ENCODE results near the gene SSBP3.
"Not testable (repeated sequence)": the region's sequence is repeated elsewhere in the genome, so short reads cannot be mapped to it uniquely, and the experiment has no call there.

The SSBP3 gene

GRCh38 chr1:54392401-54392800 lies 13.8 kb downstream of the SSBP3 start:
- DNase-seq (ENCODE audit: low spot score), result no peak

GRCh38 chr1:54391450-54392209 lies 14.6 kb downstream of the SSBP3 start:
- no peak for DNase-seq (ENCODE audit: low spot score)

- DNase-seq (ENCODE audit: low spot score), result peak; percentile 83
Measured at GRCh38 chr1:54390655-54391054, 15.5 kb downstream of the SSBP3 start.

- DNase-seq (ENCODE audit: low spot score), result not testable (repeated sequence)
Measured at GRCh38 chr1:54389608-54390007, 16.6 kb downstream of the SSBP3 start.

- no peak for DNase-seq (ENCODE audit: low spot score)
Measured at GRCh38 chr1:54387419-54387818, 18.8 kb downstream of the SSBP3 start.

GRCh38 chr1:54385727-54386022 lies 20.5 kb downstream of the SSBP3 start:
- no peak for DNase-seq (ENCODE audit: low spot score)

DNA sequence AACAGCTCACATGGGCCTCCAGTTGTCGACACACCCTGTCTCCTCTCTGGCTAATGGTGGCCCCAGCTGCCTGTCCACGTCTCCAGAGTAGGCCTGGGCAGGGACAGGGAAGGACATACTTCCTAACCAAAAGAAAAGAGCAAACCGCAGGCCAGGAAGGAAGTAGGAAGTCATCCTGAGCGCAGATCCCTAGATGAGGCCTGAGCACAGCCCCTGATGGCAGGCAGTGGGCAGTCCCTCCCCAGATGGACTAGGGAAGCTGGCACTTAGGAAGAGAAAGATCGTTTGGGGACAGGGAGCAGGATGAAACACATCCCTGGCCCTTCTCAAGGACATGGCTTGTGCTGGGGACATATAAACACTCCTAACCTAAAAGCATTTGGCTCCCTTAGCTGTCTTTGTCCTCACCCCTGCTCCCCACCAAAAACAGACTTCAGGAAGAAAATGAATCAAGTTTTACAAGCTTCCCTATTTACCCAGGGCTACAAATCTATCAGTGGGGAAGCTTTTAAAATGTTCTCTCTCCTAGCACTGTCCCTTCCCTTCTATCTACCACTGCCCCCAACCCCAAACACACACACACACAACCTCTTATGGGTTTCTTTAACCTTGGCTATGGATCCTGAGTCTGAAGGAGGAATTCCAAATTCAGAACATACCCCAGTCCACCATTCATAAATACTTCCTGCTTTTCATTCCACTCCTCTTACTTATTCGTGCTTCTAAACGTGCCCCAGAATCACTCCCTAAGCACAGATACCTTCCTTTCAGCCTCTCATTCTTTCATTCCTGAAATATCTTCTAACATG lies 21.1 kb downstream of the SSBP3 start:
- DNase-seq (ENCODE audit: low spot score), result no peak

DNA sequence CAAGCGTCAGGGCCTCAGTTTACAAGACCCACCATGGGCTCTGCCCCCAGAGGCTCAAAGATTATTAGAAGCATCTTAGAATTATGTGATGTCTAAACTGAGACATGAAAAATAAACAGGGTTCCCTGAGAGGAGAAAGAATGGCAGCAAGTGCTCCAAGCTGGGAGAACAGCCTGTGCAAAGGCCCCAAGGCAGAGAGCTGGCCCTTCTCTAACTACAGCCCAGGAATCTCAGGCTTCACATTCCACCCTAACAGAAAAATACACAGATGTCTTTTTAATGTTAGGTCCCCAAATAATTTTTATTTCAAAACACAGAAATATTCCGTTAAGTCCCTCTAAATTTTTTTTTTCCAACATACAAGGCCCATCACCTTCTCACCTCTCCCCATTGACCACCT lies 21.7 kb downstream of the SSBP3 start:
- no peak for DNase-seq (ENCODE audit: low spot score)

DNA sequence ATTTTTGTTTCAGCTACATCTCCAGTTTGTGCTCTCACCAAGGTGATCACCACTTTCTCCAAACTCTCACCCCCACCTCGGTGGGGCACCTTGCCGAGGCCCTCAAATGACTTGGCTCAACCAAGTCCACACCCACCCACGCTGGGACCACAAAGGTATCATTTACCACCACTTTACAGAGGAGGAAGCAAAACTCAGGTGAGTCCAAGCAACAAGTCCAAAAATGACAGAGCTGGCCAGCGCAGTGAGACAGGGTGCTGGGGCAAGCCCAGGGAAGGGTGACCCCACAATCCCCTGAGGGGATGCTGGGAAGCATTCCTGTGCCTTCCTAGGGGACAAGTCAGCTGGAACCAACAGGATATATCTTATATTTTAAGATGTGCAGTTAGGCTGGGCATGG lies 24.7 kb downstream of the SSBP3 start:
- DNase-seq (ENCODE audit: low spot score), result no peak

- peak; percentile 74 for DNase-seq (ENCODE audit: low spot score)
Measured at GRCh38 chr1:54380290-54380882, 25.8 kb downstream of the SSBP3 start.

DNA sequence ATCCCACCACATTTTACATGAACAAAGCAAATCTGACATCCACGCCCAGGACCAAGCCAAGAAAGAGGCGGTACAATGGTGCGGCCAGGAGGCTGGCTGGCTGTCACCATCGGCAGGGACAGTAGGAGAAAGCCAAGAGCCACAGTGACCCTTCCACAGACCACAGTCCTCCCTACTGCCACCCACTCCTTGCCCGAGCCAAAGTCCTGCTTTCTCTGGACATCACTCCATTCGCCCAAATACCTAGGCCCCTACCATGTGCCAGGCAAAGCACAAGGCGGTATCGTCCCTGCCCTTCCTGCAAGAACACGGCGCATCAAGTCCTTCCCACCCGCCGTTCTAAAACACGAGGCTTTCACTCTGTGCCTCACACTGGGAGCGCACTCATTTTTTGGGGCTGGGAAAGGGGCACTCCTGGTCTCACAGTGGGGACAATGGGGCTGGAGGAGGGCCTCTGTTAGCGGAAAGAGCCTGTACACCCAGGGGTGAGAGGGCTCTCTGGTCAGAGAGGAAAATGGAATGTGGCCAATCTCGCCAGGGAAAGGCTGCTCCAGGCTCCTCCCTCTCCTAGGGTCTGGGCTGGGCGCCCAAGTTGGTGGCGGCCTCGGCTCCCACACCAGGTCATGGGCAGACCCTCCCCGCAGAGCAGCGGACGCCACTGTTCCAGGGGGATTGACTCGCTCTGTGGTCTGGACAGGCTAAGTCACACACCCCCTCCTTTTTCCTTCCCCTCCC lies 26.5 kb downstream of the SSBP3 start:
- DNase-seq (ENCODE audit: low spot score), result peak; percentile 59

- DNase-seq (ENCODE audit: low spot score), result no peak
Measured at GRCh38 chr1:54378874-54379554, 27.2 kb downstream of the SSBP3 start.

GRCh38 chr1:54378157-54378873 lies 27.9 kb downstream of the SSBP3 start:
- no peak for DNase-seq (ENCODE audit: low spot score)

DNA sequence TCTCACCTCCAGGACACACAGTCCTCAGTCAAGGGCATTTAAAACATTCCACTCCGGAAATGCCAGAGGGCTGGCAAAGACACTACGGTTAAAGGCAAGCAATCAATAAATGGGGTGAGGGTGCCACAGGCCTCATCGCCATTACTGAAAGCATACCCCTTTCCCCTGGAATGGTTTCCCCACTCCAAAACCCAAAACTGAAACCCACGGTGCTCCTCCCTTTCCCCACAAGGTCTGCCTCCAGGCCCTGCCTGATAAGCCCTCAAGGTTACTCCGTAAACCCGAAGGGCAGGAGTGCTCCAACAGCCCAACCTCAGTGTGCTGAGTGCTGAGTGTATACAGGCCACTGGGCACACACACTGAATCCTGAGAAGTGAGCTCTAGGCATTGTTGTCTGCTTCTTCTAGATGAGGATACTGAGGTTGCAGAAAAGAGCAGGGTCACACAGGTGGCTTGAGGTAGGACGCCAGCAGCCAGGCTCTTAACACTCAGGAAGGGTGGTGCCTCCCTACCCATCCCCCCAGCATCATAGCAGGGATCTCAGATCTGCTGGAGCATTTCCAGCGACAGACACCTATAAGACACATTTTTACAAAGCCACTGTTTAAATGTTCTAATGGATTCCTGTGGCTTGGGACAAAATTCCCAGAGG lies 29.0 kb downstream of the SSBP3 start:
- no peak for DNase-seq (ENCODE audit: low spot score)

DNA sequence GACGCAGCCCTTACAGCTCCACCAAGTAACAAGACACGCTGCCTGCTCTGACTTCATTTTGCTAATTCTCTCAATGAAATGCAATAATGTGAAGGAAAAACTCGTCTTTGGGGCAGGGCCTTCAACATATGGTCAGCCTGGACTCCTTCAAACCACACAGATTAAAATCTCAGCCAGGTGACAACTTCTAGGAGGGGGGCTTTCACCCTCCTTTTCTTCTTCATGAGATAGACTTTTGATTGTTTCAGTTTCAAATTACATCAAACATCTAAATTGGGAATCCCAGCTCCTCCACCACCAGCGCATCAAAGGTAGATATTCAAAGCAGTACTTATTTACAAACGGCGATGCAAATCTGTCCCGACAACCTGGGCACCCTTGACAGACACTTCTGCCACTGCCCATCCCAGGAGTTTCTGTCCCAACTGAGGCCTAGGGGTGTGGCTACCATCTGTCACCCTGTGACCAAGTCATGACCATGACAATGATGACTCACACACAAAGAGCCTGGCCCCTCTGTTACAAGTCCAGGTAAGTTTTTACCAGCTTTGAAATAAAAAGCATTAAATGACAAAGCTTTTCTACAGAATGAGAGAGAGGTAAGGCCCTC lies 29.7 kb downstream of the SSBP3 start:
- DNase-seq (ENCODE audit: low spot score), result no peak

- no peak for DNase-seq (ENCODE audit: low spot score)
Measured at GRCh38 chr1:54375712-54376429, 30.3 kb downstream of the SSBP3 start.

DNA sequence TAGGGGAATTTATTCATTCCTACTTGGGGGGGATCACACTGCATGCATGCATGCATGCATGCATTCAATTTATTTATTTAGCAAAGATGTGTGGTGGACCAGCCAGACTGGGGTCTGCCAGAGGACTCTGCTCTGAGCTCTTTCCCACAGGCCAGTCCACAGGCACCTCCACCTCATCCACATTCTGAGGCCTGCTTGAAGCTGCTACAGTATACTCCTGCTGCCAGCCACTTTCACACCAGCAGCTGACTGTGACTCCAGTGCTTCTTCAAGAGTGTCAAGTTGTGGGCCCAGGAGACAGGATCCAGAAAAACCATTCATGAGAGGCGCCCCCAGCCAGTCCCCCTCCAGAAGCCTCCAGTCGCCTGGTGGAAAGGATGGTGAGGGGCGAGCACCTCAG lies 30.9 kb downstream of the SSBP3 start:
- DNase-seq (ENCODE audit: low spot score), result no peak

DNA sequence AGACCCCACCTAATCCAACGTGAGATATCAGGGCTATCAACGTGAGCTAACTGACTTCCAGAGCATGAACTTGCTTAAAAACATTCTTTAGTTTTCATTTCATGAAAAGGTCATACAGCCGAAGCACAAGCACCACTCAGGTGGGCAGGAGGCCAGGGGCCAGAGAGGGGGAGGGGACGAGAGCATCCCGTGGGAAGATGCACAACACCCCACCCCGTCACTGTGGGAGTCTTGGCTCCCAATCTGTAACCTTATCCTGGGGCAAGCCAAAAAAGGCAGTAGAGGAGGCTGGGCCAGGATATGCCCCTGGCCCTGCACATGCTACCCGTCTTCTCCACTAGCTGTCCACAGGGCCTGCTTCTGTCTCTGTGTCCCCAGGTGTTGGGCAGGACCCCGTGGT lies 31.4 kb downstream of the SSBP3 start:
- DNase-seq (ENCODE audit: low spot score), result no peak

- no peak for DNase-seq (ENCODE audit: low spot score)
Measured at GRCh38 chr1:54372978-54373377, 33.2 kb downstream of the SSBP3 start.

DNA sequence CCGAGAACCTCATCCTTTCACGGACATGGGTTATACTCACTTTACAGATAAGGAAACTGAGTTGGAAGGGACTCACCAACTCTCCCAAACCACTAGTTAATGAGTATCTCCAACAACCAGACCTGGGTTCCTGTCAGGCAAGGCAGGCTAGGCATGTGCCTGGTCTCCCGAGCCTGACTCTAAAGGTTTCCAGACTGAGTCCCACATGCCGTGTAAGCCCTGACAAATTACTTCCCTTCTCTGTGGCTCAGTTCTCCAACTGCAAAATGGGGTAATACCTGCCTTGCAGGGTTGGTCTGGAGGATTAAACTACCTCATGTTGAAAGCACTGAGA lies 34.3 kb downstream of the SSBP3 start:
- DNase-seq (ENCODE audit: low spot score), result no peak

Measured in cerebellar cortex (tissue), 1 donor.